ENCODE data around the gene MAP2K7.

GRCh38 chr19:7885818-7886217 lies 17.9 kb upstream of the MAP2K7 start:
- no peak for TF ChIP-seq CTCF (IDR thresholded peaks at IDR 0.05)
- TF ChIP-seq NR2C2 (CRISPR knock-in tag; IDR thresholded peaks at IDR 0.05) = no peak
- no peak for TF ChIP-seq TP53 (CRISPR knock-in tag; IDR thresholded peaks at IDR 0.05)
- no peak for TF ChIP-seq MAX (CRISPR knock-in tag; IDR thresholded peaks at IDR 0.05)
- TF ChIP-seq NR3C1 (CRISPR knock-in tag; conservative IDR thresholded peaks at IDR 0.05; ENCODE audit: low read depth) = no peak
- TF ChIP-seq NFYB (CRISPR knock-in tag; conservative IDR thresholded peaks at IDR 0.05; ENCODE audit: low read depth) = no peak
- no peak for TF ChIP-seq SMAD3 (CRISPR knock-in tag; IDR thresholded peaks at IDR 0.05; ENCODE audit: borderline replicate concordance)
